Right lung (tissue), 10 donors: Measurements from ENCODE around the gene GLRX. TPM values are rescaled to one million over a fixed set of nuclear protein-coding genes. Genes with fewer than 3 reads are reported as not detected.
"Not testable (repeated sequence)": the region's sequence is repeated elsewhere in the genome, so short reads cannot be mapped to it uniquely, and the experiment has no call there.

Source experiments
- DNase-seq, 2 donors: peaks; one replicate each; pipeline ENCODE4 v3.0.0-alpha.2; 2013
- long read RNA-seq, 8 donors: transcript quantifications; one replicate each; lab custom pipeline, GENCODE V29; 2026
- polyA plus RNA-seq, 5 donors: library from polyadenylated mRNA; unstranded; fragments of 120-200 nt; gene quantifications; one replicate each; pipeline versions ENCODE4 v1.2.1 to v1.2.3, GENCODE V29; 2013; ENCODE audit warnings: inconsistent platforms in 1 of 5, low replicate concordance in 1 of 5; ENCODE audit not compliant: insufficient read length in 5 of 5, insufficient read depth in 1 of 5

GLRX gene, protein sequence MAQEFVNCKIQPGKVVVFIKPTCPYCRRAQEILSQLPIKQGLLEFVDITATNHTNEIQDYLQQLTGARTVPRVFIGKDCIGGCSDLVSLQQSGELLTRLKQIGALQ
- 10 to 100 TPM; 21.8 to 32.7 (median 26.0) TPM for polyA plus RNA-seq
- long read RNA-seq, donor 1, transcript GLRX-201 (3 exons, 1,211 nt) = major isoform, 23 of 364 reads
- long read RNA-seq, donor 1, partial matches to known transcripts = 340 of 364 reads
- long read RNA-seq, donor 1, other reads (novel, unspliced or antisense) = 0 of 364 reads
- long read RNA-seq, donor 2, transcript GLRX-201 (3 exons, 1,211 nt) = major isoform, 20 of 22 reads
- long read RNA-seq, donor 2, partial matches to known transcripts = 0 of 22 reads
- long read RNA-seq, donor 2, other reads (novel, unspliced or antisense) = 0 of 22 reads
- long read RNA-seq, donor 3, transcript GLRX-201 (3 exons, 1,211 nt) = major isoform, 23 of 24 reads
- long read RNA-seq, donor 3, partial matches to known transcripts = 0 of 24 reads
- long read RNA-seq, donor 3, other reads (novel, unspliced or antisense) = 0 of 24 reads
- long read RNA-seq, donor 4, transcript GLRX-201 (3 exons, 1,211 nt) = major isoform, 11 of 11 reads
- long read RNA-seq, donor 4, partial matches to known transcripts = 0 of 11 reads
- long read RNA-seq, donor 4, other reads (novel, unspliced or antisense) = 0 of 11 reads
- long read RNA-seq, donor 5, transcript GLRX-201 (3 exons, 1,211 nt) = major isoform, 21 of 21 reads
- long read RNA-seq, donor 5, partial matches to known transcripts = 0 of 21 reads
- long read RNA-seq, donor 5, other reads (novel, unspliced or antisense) = 0 of 21 reads
- long read RNA-seq, donor 6, transcript GLRX-201 (3 exons, 1,211 nt) = major isoform, 22 of 24 reads
- long read RNA-seq, donor 6, partial matches to known transcripts = 0 of 24 reads
- long read RNA-seq, donor 6, other reads (novel, unspliced or antisense) = 0 of 24 reads
- long read RNA-seq, donor 7, transcript GLRX-201 (3 exons, 1,211 nt) = major isoform, 9 of 11 reads
- long read RNA-seq, donor 7, partial matches to known transcripts = 0 of 11 reads
- long read RNA-seq, donor 7, other reads (novel, unspliced or antisense) = 0 of 11 reads
- long read RNA-seq, donor 8, transcript GLRX-201 (3 exons, 1,211 nt) = major isoform, 13 of 15 reads
- long read RNA-seq, donor 8, partial matches to known transcripts = 0 of 15 reads
- long read RNA-seq, donor 8, other reads (novel, unspliced or antisense) = 0 of 15 reads

GRCh38 chr5:95822542-95823181, at the start of gene GLRX:
Gene GLRX (minus strand): TSS chr5:95822726. CDS start chr5:95822662, 64 bp downstream.
- DNase-seq = peak; percentile 53 to 61

DNA sequence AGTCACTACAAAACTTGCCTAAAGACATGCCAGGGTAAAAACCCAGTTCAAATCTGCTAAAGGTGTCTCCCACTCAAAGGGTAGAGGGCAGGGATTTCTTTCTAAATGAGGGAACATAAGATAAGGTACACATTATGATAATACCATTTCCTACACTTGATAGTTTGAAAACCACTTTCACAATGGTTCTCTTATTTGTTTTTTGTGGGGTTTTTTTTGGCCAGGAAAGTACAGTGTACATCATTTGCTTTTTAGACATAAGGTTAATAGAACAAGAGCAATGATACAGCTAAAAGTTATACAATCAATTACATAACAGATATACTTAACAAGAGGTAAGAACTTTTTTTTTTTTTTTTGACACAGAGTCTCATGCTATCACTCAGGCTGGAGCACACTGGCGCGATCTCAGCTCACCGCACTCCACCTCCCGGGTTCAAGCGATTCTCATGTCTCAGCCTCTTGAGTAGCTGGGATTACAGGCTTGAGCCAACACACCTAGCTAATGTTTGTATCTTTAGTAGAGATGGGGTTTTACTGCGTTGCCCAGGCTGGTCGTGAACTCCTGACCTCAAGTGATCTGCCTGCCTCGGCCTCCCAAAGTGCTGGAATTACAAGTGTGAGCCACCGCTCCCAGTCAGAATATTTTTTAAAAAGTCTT, 48.8 kb upstream of the GLRX start:
- DNase-seq = no peak

- no peak for DNase-seq
Observed at GRCh38 chr5:95870105-95870672, 47.7 kb upstream of the GLRX start.

DNA sequence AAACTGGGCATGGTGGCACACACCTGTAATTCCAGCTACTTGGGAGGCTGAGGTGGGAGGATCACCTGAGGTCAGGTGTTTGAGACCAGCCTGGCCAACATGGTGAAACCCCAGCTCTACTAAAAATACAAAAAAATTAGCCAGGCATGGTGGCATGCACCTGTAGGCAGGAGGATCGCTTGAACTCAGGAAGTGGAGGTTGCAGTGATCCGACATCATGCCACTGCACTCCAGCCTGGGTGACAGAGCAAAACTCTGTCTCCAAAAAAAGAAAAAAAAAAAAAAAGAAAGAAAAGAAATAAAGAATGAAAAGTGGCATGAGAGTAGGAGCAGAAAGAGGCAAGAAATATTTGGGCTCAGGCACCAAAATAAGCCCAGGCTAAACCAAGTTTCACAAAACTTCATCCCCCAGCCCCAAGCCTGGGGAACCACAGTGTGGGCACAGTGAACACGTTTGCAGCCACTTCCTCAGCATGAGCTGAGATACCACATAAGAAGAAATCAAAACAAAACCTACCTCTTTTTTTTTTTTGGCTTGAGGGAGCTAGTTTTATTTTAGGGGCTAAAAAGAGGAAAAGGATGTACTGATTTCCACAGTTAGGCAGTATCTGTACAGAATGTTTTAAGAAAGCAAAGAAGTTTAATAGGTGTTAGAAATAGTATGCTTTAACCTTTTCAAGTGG, 46.8 kb upstream of the GLRX start:
- DNase-seq = not testable (repeated sequence)

- DNase-seq = no peak
Observed at GRCh38 chr5:95868136-95868535, 45.6 kb upstream of the GLRX start.

DNA sequence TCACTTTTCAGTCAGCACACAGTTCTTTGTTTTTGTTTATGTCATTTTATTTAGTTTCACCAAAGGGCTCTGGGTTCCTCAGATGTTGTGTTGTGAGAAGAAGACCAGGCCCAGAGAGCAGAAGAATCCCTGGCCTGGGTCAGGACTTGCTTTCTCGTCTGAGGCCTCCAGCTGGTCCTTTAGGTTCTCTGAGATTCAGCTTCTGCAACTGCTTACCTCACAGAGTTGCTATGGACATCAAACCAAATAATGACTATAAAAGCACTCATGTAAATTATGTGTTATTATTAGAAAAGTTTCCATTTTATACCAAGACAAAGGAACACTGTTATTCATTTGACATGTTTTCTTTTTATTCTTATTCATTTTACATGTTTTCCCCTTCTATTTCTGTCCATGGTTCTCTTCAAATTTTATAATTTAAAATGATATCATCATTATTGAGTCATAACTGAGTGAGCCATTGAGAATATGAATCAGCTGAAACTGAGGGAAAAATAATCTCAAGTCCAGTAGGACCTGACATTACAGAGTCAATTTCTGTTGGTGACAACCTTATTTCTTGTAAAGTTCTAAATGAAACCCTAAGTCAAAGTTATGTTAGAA, 44.0 kb upstream of the GLRX start:
- no peak for DNase-seq

GRCh38 chr5:95864944-95865504, 42.5 kb upstream of the GLRX start:
- no peak for DNase-seq

DNA sequence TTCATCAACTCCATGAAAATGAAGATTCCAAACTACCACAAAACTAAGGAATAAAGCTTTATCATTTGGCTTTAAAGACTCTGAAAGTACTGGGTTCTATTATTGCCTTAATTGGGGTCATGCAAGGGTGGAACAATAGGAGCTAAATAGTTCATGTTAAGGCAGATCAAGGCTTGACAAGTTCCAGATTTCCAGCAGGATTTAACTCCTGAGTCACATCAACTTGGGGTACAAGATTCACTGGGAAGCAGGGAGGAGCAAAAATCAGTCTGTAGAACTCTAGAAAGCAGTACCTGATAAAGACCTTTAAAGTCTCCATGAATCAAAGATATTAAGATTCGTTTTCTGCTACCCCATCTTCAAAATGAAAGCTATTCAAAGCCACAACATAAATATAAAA, 41.9 kb upstream of the GLRX start:
- no peak for DNase-seq

GRCh38 chr5:95863383-95863757, 40.8 kb upstream of the GLRX start:
- peak in 1 of 2 donors; percentile 33 for DNase-seq

DNA sequence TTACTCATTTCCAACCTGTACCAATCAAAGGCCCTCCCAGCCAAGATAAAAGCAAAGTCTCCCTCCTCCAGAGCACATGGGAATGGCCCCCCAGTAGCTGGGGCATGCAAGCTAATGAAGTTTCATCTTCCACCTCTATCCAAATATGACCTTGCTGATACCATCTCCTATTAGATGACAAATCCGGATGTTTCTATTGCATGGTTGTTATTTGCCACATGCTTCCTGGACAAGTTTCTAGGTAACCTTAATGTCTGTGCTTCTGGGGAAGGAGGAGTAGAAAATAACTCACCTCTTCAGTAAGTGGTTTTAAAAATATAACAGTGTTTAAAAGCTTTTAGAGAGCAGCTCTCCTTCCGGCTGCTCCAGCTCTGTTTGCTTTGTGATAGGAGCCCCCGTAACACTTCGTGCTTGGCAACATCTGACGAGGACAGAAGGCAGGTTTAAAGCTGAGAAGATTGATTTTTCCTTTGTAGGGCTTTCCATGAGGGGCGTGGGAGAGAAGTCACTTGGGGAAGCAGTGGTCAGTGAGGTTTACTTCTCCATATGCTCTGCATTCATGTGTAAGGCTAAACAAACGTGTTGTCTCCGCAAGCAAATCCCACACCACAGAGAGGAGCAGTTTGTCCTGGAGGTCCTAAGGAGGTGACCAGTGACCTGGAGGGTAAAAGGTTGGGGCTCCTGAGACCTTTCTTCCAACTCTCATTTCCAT, 40.3 kb upstream of the GLRX start:
- no peak for DNase-seq

- no peak for DNase-seq
Observed at GRCh38 chr5:95861864-95862561, 39.5 kb upstream of the GLRX start.

DNA sequence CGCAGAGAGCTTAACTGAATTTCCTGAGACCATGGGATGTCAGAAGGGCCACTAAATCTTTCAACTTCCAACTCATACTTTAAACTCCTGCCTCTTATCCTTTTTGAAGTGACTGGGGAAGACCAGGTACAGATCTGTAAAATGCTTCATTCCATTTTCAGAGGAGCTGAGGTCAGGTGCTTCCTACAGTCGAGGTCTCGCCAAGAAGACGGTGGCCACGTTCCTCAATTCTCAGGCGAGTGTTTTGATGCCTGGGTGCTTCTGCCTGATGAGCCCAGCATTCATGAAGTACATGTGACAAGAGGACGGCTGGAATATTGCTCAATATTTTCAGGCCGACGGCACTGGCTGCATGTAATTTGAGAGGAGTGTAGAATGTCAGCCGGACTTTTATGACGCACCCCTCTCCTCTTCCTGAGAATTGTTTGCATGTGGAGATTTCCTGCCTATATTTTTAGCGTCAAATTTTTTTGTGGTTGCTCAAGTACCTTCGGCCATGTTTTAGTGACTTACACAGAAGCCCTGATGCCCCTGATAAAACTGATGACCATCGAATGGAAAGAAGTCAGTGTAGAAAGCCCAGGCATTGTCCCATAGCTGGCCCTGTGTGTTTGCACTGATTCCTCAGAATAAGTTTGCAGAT, 38.8 kb upstream of the GLRX start:
- DNase-seq = peak; percentile 78 to 82

DNA sequence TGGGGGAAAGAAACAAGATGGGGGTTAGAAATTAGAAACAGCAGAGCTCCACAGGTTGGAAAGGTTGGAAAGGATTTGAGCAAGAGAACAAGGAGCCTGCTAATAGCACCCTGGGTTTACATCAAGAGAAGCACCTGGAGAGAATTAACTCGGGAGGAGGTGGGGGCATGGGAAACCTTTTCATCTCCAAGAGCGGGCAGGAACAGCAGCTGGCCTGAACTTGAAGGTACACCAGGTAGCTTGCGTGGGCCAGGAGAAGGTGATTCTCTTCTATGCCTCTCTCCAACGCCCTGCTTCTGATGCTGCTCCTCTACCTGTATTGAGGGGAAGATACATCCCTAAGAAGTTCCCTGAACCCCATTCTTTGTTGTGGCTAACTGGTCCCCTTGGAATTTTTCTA, 37.1 kb upstream of the GLRX start:
- no peak for DNase-seq

GRCh38 chr5:95858661-95859595, 36.4 kb upstream of the GLRX start:
- DNase-seq = peak; percentile 83 to 88

- DNase-seq = no peak
Observed at GRCh38 chr5:95858023-95858461, 35.5 kb upstream of the GLRX start.
